ENCODE data around the gene KRTAP20-3.

Gene KRTAP20-3

DNA sequence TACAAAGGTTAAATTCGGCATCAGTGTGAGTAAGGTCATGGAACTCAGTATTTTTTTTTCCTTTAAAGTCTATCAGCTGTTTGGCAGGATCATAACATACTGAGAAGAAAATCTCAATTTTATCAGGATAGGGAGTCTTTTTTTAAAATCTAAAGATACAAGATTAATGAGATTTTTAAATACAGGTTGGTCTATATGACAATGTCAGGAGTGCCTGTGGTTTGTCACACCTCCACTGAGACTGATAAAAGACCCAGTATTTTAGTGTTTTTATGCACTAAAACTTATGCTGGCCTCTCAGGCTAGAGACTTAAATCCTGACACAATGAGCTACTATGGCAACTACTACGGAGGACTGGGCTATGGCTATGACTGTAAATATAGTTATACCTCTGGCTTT lies at the start of gene KRTAP20-3:
TSS of gene KRTAP20-3 (plus strand) at position 301 of the 400 bp plus-strand sequence.
- no peak for DNase-seq (ENCODE audit: low spot score)

DNA sequence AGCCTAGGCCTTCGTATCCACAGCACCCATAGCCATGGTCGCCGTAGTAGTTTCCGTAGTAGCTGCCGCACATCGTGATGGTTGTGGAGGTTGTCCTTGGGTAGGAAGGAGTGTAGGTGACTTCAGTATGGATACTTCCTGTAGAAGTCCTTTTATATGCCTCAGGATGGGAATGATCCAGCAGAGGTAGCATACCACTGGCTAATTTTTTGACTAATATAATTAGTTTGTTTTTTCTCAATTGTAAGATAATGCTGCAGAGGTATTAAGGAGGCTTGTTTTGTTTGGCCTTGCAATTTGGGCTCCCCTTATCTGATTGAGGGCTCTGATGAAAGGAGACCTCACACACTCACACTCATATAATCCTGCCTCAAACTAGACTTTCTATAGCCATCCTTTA lies 43.9 kb upstream of the KRTAP20-3 start, which contains the start of gene KRTAP6-2:
TSS of gene KRTAP6-2 (minus strand) at position 101 of the 400 bp plus-strand sequence. CDS start at position 73, 28 bp downstream.
- DNase-seq (ENCODE audit: low spot score) = no peak

DNA sequence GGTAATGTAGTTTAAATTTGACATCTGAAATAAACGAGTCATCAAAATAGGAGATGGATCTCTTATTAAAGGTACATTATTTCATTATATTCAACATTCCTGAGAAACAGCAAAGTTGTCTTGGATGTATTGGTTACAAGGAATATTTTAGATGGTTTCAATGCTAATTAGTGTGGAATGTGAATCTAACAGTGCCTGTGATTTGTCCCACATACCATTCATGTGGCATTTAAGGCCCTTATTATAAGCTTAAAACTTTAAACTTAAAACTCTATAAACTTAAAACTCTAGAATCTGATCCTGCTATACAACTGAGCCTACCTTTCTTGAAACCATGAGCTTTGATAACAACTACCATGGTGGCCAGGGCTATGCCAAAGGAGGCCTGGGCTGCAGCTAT lies 41.9 kb upstream of the KRTAP20-3 start, which contains the start of gene KRTAP22-1:
TSS of gene KRTAP22-1 (plus strand) at position 301 of the 400 bp plus-strand sequence.
- no peak for DNase-seq (ENCODE audit: low spot score)

DNA sequence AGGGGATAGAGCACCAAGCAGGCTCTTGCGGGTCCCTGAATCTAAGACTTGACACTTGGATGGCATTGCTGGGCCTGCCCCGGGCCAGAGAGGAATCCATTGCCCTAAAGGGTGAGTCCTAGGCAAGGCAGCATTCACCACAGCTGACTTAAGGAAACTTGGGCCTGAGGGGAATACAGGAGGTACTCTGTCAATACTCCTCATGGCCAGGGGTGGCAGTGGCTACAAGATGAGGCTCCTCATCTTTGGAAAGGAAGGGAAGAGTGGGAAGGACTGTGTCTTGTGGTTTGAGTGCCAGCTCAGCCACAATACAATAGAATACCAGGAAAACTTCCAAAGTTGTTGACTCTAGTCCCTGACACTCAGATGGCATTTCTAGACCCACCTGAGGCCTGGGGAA lies 36.7 kb upstream of the KRTAP20-3 start:
- DNase-seq (ENCODE audit: low spot score) = no peak

DNA sequence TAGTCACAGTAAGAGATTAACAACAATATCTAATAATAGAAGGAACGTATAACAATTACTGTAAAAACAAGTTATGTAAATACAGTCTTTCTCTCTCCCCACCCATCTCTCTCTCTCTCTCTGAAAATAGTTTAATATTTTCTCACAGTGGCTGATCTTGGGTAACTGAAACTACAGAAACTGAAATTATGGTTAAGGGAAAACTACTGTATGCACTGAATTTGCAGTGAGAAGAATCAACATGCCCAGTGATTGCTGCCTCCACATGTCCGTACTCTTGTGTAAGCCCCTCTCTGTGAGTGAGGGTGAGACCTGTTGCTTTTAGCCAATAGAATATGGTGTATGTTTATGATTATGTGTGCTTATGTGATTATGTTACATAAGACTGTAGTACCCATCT lies 30.5 kb upstream of the KRTAP20-3 start:
- no peak for DNase-seq (ENCODE audit: low spot score)

DNA sequence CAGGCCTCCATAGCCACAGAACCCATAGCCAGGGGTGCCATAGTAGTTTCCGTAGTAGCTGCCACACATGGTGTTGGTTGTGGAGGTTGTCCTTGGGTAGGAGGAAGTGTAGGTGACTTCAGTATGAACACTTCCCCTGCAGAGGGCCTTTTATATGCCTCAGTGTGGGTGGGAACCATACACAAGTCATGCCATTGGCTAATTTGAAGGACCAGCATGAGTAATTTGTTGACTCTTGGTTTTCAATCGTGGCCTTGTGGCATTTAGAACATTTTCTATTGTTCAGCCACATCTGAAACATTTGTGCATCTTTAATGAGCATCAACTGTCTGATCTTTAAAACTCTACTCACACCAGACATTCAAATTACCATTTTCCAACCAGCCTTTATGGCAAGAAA lies 28.8 kb upstream of the KRTAP20-3 start, which contains the start of gene KRTAP6-1:
TSS of gene KRTAP6-1 (minus strand) at position 95 of the 400 bp plus-strand sequence. CDS start at position 69, 26 bp downstream.
- DNase-seq (ENCODE audit: low spot score) = no peak

DNA sequence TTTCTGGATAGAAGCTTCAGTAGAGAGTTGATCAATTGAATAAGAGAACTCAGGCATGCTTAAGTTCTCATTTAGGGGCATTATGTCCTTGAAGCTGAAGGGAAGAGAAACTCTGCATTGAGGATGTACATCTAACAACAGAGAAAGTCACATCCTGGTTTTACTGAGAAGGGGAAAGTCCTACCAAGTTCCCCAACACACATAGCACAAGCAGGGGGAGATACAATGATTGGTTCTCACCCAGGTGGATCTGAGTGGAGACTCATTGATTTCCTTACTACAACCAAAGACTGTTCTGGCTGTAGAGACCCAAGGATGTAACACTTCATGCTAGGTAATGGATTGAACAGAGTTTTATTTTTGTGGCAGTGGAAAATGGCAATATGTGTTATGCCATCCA lies 27.5 kb upstream of the KRTAP20-3 start:
- DNase-seq (ENCODE audit: low spot score) = no peak

DNA sequence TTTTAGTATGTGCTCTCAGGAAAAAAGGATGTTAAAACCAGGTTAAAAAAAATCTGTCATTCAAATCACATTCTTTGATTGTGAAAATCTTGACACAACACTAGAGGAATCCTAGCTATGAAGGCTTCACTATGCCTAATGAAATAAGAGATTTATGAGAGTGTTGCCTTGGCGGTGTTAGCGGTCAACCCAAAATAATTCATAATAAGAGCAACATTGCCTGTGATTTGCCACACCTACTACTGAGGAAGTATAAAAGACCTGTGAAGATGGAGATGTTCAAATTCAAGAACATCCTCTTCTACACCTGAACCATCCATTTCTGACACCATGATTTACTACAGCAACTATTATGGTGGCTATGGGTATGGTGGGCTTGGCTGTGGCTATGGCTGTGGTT lies 26.5 kb upstream of the KRTAP20-3 start, which contains the start of gene KRTAP20-1:
TSS of gene KRTAP20-1 (plus strand) at position 301 of the 400 bp plus-strand sequence. CDS start at position 331, 30 bp downstream.
- no peak for DNase-seq (ENCODE audit: low spot score)

DNA sequence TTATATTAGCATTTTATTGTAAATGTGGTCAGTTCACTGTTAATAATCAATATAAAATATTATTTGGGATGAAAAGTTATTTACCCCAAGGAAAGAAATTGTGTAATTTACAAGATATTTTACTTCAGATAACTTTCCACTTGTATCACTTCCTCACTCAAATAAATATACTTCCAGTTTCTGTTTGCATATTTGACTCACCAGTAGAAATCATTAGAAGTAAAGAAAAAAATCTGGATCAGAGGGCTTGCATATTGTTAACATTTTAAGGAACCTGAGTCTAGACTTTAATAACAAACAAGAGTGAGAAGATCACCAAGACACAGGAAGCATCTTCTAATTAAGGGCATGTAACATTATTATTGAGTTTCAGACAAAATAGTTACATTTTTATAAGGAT lies 22.6 kb upstream of the KRTAP20-3 start:
- DNase-seq (ENCODE audit: low spot score) = no peak

DNA sequence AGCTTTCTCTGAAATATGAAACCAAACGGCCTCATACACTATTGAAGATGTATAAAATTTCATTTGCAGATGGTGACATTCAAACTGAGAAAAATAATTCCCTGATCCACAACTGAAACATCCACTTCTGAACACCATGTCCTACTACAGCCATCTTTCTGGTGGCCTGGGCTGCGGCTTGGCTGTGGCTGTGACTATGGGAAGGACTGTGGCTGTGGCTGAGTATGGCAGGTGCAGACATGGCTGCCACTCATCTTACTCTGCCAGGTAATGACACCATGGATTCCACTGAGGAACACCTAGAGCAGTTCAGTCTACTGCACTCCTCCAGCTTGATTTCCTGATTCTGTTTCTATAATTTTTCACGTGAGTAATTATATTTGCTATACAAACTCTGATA lies 22.1 kb upstream of the KRTAP20-3 start, which contains the start of gene KRTAP20-4:
TSS of gene KRTAP20-4 (plus strand) at position 106 of the 400 bp plus-strand sequence.
- DNase-seq (ENCODE audit: low spot score) = no peak

DNA sequence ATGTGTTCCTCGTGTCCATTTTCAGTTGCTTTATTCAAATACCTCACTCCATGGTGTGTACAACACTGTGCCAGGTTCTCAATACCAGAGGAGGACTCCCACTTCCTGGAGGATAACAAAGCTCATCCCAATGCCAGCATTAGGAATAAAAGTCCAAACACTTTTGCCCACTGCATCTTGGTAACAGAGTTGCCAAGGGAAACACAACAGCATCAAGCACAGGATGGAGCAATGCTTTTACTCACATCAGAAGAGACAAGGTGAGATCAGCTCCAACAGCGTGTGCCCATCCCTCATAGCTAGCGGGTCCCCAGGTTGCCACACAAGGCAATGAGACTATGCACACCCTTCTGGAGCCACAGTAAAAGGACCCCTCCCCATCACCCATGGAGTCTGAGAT lies 19.3 kb upstream of the KRTAP20-3 start:
- DNase-seq (ENCODE audit: low spot score) = no peak

DNA sequence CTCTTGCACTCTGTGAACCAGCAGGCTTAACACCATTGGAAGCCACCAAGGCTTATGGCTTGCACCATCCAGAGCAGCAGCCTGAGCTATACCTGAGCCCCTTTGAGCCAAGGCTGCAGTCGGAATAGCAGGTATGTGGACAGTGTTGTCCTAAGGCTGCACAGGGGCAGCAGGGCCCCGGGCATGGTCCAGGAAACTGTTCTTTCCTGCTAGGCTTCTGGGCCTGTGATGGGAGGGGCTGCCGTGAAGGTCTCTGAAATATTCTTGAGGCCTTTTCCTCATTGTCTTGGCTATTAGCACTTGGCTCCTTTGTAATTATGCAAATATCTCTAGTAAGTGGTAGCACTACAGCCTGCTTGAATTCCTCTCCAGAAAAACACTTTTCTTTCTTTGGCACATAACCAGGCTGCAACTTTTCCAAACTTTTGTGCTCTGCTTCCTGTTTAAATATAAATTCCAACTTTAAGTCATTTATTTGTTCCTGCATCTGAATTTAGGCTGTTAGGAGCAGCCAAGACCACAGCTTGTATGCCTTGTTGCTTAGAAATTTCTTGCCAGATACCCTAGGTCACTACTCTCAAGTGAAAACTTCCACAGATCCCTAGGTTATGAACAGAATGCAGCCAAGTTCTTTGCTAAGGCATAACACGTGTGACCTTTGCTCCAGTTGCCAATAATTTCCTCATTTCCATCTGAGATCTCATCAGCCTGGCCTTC lies 17.1 kb upstream of the KRTAP20-3 start:
- DNase-seq (ENCODE audit: low spot score) = no peak

DNA sequence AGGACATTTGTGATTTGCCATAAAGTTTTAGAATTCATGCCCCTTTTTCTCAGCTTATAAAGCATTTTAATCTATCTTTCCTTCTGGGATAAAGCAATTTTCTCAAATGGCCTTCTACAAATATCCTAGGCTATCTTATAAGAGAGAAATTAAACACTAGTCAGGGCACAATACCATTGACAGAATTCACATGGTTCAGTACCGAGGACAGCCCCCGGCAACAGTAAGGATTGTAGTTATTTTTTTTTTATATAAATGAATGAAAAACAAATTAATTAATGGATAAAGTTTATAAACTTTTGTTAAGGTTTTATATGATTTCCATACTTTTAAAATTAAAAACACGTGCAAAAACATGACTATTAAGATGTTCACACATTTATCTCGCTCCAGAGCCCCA lies 14.6 kb upstream of the KRTAP20-3 start:
- no peak for DNase-seq (ENCODE audit: low spot score)

DNA sequence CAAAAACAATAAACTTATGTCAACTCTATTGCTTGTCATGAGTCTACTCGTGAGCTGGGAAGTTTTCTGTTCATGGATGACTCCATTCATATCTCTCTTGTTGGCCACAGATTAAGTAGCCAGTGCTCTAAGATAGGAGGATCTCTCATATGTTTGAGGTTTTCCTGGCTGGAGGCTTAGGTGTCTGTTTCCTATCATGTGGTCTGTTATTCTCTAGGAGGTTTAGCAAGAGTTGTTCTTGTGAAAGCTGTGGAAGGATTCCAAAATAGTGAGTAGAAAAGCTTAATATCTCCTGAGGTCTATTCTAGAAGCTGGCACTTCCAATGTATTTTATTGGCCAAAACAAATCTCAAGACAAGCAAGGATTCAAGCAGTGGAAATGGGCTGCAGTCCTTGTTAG lies 13.5 kb upstream of the KRTAP20-3 start:
- no peak for DNase-seq (ENCODE audit: low spot score)

DNA sequence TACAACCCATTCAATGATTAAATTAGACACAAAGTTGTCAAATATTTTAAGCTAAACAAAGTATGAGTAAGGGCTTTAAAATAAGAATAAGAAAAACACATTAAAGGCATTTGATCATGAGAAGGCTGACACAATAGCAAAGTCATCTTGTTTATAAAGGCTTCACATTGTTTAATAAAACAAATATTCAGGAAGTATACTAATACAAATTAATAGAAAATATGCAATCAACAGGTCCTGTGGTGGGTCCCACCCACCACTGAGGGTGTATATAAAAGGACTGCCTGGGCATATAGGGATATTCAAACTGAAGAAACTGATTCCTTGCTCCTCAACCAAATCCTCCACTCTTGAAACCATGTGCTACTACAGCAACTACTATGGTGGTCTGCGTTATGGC lies 7.8 kb upstream of the KRTAP20-3 start, which contains the start of gene KRTAP20-2:
TSS of gene KRTAP20-2 (plus strand) at position 301 of the 400 bp plus-strand sequence. CDS start at position 359, 58 bp downstream.
- DNase-seq (ENCODE audit: low spot score) = no peak

DNA sequence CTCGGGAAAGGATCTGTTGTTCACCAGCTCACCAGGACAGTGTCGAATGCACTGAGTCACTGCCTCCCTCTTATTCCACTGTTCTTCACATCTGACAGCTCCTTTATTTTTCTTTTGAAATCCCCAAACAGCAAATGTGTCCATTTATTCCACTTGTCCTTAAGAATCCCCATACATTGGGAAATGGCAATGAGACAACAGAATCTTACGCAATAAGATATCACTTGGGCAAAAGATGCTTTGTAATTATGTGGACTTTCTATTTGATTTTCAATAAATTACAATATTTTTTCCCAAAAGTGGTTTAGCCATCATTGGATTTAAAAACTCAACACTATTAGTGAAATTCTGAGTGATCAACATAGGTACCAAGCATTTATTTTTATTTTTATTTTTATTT lies 4.0 kb upstream of the KRTAP20-3 start:
- DNase-seq (ENCODE audit: low spot score) = no peak

DNA sequence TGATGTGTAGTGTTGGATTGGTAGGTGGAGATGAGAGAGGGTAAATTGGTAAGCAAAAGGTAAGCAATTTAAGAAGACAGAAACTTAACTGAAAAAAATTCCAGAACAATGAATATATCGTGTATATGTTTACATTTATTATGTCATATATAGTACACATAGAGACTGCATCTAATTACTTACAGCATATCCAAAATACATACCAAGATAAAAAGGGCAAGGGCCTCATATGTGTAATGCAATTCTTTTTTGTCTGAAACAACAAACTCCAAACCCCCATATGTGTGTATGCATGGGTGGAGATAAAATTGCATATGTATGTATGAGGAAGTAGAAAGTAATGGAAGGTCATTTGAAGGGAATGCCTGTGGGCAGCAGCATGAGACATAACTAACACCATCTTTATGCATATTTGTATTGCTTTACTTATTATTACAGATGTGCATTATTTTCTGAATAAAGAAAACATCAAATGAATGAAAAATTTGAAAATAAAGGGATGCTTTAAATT lies 4.3 kb downstream of the KRTAP20-3 start:
- DNase-seq (ENCODE audit: low spot score) = no peak

DNA sequence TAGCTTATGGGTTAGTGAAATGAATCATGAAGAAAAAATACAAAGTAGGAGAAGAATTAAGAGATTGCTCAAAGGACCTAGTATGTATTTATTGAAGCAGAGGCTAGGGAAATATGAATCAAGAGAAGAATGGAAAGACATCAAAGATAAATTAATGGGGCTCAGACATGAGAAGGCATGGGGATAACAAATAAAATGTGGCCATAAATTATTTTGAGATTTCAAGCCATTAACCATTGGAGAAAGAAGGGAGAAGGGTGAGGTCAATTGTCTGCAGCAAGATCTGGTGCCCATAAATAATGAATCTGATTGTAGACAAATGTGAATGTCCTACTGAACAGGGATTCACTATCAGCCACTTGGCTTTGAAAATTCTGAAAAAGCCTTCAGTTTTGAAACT lies 10.2 kb downstream of the KRTAP20-3 start:
- DNase-seq (ENCODE audit: low spot score) = no peak

DNA sequence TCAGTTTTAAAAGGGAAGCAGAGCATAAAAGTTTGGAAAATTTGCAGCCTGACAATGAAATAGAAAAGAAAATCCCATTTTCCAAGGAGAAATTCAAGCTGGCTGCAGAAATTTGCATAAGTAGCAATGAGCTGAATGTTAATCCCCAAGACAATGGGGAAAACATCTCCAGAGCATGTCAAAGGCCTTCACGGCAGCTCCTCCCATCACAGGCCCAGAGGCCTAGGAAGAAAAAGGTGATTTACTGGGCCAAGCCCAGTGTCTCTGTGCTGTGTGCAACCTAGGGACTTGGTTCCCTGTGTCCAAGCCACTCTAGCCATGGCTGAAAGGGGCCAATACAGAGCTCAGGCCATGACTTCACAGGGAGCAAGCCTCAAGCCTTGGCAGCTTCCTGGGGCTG lies 26.1 kb downstream of the KRTAP20-3 start:
- DNase-seq (ENCODE audit: low spot score) = no peak

DNA sequence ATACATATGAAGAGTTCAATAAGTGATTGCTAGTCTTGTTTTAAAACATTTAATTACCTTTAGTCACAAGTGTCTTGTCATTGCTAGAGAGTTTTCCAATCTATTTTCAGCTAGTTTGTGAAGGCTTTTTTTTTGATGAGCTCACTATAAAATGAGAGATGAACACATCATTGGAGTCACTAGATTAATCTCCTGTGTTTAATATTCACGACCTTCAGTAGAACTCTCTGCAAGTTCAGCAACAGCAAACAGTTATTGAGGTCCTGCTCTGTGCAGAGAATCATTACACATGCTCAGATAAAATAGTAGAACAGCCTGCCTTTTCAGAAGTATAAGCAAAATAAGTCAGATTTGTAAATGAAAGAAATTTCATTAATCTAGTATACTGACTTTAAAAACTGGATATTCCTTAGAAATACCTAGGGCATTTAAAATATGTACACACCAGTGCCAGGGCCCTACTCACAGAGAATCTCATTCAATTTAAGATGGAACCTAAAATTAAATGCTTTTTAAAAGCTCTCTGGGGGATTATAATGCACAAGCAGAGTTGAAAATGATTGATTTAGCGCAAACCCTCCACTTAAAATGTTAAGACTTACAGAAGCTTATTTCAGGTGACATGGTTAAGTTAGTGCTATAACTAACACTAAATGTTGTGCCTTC lies 30.5 kb downstream of the KRTAP20-3 start:
- DNase-seq (ENCODE audit: low spot score) = no peak

DNA sequence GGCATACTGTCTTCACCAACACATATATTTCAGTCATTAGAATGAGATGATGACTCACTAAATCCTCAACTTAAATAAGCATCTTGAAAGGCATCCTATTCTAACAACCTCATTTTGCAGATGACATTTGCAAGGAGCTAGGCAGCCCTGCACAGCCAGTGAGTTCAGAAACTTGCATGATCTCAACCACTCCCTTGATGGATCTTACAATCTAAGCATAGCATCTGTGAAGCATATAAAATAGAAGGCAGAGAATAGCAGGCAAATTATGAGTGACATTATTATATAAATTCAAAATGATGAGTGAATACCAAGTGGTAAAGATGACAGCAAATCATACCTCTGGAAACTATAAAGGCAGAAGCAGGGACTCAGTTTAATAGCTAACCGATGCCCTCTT lies 31.6 kb downstream of the KRTAP20-3 start:
- no peak for DNase-seq (ENCODE audit: low spot score)

DNA sequence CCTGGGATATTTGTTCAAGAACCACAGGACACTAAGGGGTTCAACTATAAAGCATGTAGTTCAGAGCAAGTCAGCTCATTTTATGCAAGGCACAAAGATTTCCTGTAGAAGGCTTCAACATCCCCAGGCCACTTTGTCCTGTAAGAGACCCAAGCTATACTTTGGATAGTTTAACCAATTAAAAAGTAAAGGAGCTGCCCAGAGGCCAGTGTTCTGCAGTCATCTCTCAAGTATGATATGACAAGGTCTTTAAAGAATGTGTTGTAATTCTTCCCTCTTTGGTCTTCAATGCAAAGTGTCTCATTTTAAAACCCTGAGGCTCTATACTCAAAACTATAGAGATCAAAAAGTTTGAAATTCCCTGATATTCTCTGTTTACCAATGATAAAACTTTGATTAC lies 34.1 kb downstream of the KRTAP20-3 start:
- no peak for DNase-seq (ENCODE audit: low spot score)

DNA sequence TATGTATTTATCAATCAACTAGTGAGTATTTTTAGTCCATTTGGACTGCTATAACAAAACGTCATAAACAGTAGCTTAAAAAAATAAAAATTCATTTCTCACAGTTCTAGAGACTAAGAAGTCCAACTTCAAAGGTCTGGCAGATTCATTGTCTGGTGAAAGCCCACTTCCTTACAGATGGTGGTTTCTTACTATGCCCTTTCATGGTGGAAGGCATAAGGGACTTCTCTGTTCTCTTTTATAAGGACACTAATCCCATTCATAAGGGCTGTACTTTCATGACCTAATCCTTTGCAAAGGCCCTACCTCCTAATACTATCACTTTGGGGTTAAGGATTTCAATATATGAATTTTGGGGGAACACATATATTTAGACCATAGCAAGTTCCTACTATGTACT lies 37.9 kb downstream of the KRTAP20-3 start:
- no peak for DNase-seq (ENCODE audit: low spot score)

Data from iPS-NIHi11 (cell line).